HG02981 (cell line): ENCODE measurements around the gene PTPRD.
A peak's percentile ranks its signal among the peaks of the same experiment; 100 is the strongest.

Experiments used
- ATAC-seq: cut with Tn5 transposase; IDR thresholded peaks from one replicate; pipeline ENCODE4 v1.9.1; 2021; ENCODE audit warnings: mild to moderate bottlenecking, moderate library complexity; ENCODE audit not compliant: unreplicated experiment

Gene PTPRD

DNA sequence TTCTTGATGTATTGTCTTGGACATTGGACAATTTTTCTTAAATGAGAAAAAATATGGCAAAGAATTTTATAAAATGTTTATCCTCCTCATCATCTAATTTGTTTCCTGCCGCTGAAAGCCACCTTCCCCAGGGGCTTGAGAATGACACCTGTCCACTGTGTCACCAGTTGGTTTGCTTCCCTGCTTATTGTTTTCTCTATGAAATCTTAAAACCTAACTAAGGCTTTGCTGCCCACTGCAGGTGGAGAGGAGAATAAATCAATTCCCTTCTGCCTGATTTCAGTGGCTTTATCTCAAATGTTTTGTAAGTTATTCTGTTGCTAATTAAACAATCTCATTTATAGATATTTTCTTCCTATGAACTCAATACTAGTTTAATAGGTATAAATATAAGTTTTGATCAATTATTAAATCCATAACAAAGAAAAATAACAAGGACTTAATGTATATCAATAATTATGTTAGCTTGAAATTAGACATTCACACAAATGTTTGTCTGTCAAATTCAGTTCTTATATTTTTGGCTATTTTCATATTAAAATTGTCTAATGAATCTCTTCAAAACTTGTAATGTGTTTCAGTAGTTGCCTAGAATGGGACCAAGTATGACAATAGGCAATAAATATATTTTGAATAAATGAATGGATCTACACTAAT, 822.5 kb downstream of the PTPRD start:
- ATAC-seq = peak; percentile 60

DNA sequence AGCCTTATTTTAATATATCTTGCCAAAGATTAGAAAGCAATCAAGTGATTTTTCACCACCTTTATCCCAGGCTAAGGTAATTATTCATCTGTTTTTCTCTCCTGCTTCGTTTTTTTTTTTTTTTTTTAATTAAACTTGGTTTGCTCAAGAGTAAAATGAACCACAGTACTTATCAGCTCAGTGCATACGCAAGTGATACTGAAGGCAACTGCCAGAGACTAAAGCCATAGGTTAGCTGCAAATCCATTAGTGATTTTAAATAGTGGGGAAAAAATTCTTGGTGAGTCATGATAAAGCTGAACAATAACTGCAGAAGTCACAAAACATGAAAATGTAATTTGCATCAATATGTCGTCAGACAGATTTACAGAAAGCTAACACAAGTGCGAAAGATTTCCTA, 829.1 kb downstream of the PTPRD start:
- no peak for ATAC-seq

DNA sequence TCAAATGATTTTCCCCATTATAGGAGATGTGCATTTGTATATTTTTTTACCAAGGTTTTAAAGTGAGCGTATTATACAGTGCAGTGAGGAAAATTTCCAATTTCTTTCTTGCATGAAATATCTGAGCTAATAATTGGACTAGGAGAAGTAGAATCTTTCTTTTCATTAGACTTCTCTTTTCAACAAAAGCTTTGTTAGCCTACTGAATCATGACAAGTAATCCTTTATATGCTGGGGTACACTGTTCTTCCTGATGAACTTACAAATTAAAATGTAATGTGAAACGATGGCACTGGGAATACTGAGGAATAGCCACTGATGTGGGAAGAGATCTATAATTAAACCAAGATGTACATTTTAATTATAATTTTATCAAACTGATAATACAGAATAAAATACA, 829.6 kb downstream of the PTPRD start:
- ATAC-seq = no peak

DNA sequence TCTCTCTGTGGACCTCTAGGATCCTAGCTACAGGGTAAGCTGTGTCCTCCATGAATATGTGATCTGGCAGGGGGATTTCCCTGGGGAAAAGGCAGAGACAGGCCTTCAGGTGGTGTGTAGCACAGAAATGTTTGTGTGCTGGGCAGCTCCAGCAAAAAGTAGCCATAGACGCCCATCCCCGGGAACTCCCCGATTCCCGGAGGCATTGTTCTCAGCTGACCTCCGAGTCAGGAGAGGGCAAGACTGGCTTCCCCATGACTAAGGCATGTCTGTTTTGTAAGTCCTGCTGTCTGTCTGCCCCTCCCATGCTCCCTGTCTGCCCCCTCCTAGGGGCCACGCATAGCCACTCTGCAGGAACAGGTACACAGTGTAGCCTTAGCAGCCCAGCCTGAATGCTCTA, 834.5 kb downstream of the PTPRD start:
- no peak for ATAC-seq

DNA sequence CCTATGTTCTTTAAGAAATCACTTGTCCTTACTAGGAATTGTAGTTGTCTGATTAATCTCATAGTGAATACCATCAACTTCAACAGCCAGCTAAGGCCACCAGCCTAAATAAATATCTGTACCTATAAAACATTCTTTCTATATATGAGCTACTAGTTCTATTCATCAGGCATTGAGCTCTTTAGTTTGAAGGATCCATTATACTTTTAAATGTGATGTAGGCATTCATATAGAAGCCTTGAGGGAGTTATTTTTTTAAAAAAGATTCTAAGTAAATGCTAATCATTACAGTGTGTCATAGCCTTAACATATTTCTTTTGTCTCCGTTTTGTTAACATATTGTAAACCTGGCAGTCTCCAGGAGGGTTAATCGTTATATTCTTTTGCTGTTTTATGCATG, 838.3 kb downstream of the PTPRD start:
- no peak for ATAC-seq

DNA sequence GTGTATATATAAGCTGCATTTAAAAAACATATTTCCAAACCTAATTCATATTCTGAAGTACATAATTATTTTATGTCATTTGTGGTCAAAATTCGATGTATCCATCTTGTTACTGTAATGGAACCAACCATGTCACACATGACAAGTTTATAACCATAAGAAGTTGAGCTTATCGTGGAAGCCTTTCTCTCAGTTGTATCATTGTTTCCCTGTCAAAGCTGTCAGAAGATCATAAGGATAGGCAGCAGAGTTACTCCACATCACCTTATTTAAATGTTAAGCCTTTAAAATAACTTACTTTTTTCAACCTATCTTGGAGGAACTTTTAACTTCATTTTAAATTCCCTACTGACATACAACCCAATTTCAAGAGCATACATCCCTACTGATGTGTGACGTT, 841.5 kb downstream of the PTPRD start:
- ATAC-seq = no peak

DNA sequence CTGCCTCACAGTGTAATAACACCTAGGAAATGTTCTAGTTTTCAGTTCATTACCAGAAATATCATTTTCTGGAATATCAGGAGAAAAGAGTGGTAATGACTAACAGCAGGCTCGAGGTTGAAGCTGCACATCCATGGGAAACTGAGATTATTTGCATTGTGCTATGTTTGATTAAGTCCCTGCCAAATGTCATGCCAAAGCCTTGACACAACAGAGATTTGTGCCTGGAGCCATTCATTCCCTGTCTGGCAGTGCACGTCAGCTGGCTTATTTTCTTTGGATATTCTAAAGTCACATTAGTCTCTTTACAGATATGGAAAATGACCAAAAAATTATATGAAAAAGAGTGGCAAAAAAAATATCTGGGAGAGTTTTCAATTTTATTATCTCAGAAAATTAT, 848.0 kb downstream of the PTPRD start:
- no peak for ATAC-seq

DNA sequence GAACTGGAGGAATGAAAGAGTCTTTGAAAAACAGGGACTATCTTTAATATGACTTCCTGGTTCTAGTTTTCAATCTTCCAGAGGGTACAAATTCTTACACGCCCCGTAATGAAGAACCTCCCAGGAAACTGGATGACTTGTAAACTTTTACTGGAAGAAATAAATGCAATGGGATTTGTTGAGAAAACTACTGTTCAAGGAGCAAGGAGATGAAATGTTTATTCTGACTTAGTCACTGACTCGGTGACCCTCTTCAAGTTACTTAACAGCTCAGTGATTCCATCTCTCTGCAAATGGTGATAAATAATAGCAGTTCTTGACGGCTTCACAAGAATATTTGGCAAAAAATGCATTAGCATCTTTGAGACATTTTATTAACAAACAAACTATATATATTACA, 858.6 kb downstream of the PTPRD start:
- ATAC-seq = no peak

DNA sequence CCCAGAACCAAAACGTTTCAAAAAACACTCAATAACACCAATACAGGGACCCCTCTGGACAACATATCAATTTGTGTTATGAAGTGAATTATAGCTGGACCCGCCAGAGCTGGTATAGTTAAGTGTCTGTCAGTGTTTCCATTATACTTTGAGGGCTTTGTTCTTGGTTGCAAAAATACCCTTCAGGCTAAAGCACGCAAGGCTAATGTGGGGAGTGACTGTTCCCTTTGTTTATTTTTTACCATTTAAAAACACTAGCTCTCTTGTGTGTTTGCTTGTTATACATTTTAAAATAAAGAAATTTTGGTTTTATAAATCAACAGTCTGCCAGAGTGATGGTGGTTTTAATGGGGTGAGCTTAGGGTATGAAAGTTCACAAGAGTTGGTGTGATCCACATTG, 859.5 kb downstream of the PTPRD start:
- no peak for ATAC-seq

DNA sequence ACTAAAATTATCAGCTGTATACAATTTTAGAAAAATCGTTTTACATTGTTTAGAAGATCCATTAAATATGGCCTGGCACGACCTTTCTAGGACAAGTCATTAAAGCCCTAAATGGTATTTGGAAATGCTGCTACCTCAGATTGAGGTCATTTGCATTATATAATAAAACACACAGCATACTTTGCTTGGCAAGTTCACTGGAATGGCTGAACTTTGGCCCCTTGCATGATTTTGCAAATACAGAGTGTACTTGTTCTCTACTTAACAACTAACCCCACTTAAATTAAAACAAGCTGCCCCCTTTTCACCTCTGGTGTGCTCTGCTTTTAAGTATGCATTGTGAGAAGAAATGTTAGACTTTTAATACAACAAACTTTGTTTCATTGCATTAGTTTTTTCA, 860.1 kb downstream of the PTPRD start:
- no peak for ATAC-seq

DNA sequence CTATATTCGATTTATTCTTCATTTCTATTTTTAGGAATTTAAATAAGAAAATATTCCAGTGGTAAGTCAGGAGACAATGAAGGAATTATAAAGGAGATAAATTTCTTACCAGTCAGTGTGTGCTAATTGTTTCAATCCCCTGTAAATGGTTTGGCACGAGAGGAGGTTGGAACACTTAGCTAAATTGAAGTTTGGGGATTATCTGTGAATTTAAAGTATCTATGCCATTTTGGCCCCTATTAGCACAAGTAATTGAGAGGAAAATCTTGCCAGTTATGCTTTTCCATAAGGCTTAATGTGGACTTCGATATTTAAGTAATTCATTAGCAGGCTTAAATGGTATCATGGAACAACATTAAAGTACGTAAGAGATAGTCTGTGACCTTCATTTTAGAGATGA, 860.8 kb downstream of the PTPRD start:
- ATAC-seq = no peak

DNA sequence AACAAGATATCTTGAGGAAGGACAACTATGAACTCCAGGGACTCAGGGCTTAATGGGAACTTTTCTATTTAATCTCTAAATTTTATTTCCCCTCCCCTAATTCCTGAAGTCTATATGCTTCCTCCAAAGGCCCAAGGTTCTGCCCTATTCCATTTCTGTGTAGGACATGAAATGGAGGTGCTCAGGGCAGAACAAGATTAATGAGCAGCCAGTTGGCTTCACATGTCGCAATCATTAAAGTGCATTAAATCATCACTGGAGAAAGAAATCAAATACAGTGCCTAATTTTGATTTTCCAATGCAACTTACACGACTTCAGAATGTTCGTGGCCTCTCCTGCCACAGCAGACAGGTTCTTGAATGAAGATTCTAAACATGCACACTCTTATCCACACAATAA, 862.1 kb downstream of the PTPRD start:
- ATAC-seq = no peak

DNA sequence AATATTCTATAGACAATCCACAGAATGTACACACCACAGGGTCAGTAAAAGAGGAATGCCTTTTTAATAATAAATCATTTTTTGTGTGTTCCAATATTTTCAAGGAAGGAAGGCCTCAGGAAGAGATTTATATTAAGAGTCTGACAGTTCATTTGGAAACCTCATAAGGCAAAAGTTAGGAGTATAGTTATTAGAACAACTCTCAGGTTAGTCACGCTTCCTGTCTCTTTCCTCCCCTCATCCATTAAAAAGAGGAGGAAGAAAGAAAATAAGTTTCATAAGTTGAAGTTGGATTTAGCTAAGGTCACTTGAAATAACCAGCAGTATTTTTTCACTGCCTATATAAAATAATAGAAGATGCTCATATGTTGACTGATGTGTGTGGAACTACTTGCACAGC, 863.2 kb downstream of the PTPRD start:
- no peak for ATAC-seq

DNA sequence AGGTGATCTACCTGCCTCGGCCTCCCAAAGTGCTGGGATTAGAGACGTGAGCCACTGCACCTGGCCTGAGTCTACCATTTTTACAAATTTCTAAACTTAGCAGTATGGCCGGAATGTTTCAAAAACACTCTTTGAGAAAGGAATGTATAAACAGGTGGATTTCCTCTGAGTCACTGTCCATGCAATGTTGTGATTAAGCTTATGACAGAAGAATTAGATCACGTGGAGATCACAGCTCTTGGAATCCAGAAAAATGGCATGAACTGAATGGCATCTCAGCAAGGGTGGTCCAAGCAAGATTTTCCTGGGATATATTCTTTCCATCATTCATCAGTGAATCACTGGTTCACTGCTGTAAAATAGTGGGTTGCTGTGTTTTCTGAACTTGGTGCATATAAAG, 865.0 kb downstream of the PTPRD start:
- no peak for ATAC-seq

DNA sequence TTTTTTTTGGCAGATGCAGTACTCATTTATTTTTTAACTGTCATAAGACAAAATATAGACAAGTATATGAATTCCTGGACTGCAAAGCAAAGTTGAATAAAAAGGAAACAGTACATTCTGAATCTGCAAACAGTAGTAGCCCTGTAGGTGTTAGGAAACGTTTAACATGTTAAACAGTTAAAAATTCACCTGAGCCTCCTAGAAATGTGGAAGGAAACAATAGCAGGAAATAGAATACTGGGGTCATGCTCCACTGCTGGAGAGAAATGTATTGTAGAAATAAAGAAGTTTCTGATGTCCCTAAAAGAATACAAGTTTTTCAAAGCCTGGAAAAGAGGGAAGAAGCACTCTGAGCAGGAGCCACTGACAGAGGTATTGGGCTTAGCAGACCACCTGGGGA, 866.0 kb downstream of the PTPRD start:
- no peak for ATAC-seq

DNA sequence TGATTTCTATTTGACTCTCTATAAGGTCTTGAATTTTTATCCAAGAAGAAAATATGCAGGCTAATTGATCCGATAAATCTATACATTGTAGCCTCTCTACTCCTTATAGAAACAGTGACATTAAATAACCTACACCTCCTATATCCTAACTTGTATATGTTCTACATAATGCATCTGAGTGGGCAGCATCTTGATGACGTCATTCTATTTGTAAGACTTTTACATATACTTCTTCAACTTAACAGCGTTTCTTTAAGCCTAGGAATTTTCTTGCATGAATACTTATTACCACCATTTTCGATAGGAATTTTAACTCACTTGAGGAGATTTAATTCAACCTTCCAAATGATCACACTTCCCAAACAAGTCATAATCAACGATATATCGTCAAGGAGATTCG, 869.0 kb downstream of the PTPRD start:
- no peak for ATAC-seq

DNA sequence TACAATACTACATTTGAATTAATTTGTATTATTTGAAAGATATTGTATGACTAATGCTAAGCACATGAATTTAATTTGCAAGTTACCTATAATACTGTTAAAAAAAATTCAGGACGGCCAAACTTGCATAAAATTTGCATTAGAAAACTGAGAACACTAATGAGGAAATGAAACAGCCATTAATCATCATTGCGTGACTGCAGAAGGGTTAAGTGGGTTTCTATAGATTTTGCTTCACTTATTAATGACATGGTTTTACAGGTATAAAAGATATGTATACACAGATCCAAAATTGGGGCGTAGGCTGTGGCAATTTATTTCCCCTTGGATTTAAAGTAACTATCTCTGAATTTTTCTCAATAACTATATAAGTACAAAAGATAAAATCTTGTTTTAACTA, 882.6 kb downstream of the PTPRD start:
- no peak for ATAC-seq

DNA sequence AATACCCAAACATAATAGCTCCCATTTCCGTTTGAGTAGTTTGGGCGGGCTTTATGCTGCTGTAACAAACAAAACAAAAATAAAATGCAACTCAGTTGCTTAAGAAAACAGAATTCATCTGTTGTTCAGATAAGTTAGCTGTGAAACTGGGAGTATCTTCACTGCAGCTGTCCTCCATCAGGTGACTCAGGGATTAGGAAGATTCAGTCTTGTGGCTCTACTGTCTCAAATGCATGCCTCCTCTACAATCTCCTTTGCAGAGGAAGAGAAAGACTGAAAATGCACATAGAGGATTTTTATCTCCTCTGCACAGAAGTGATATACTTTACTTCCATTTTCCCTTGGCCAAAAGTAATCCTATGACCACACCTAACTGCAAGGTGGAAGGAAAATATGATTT, 883.7 kb downstream of the PTPRD start:
- no peak for ATAC-seq

DNA sequence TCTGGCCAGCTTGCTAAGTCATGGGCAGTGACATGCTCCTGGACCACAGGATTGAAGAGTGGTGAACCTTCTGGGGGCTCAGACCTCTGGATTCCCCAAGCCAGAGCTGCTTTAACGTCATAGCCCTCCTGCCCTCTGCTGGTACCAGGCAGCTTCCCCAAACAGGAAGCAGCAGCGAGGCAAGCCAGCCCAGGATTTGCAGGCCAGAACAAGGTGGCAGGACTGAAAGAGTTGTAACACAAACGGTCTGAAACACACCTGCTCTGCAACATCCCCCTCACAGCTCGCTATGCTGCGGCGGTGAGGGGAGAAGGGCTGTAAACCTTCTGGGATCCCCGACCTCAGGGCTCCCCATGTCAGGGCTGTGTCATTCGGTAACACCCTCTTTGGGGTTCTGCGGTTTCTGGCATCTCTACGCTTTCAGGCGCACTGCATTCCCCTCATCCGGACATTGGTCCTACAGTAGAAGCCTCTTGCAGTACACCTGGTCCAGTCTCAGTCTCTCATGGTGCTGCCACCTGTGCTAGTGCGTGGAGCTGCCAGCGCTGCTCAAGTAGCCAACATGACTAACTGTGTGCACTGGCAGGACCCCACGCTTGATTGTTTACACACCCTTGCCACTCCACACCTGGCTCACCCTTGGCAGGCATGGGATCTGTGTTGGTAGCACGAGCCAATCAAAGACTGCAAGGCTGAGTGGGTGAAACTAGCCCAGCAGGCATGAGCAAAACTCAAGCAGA, 893.3 kb downstream of the PTPRD start:
- no peak for ATAC-seq

DNA sequence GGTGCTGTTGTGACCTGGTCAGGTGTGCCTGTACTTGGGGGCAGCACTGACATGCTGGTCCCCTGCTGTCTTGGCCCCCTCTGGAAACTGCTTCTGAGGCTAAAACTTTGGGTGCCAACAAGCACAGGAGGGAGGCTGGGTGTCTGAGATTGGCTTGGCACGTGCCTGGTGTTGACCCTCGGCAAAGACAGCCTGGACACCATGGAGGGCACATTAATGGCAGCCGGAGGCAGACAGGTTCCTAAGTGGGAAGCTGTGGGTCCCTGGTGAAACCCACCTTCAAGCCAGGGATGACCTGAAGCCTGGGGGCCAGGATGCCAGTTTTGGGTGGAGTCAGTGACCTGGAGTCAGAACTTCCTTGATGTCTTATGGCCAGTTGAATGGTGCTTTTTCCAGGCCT, 894.1 kb downstream of the PTPRD start:
- ATAC-seq = no peak

DNA sequence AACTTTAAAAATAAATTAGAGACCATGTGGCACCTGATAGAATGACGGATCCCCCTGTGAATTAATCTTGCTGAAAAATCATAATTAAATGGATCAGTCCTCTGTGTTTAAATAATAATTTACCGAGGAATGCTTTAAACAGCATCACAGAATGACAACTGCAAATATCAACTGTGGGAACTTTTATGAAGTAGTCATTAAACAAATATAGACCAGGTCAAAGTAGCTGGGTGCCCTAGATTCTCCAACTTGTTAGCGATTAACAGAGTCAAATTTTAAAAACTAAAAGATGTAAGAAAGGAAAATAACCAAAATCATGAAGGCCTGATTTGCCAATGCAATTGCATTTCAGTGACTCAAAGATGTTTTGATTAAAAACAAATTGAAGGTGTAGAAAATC, 933.4 kb downstream of the PTPRD start:
- ATAC-seq = no peak

DNA sequence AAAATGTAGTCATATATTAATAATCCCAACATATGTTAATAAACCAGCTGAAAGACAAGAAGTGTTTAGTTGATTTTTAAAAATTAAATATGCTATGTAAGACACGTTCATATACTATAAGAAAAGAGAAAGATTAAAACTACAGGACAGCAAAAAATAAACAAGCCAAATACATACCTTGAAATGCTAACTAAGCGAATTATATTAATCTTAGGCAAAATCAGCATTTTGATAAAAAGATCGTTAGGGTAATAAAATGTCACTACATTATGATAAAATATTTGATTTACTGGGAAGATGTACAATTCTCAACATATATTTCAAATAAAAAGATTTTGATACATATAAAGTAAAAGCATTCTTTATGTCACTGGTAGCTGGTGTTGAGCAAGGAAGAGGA, 938.3 kb downstream of the PTPRD start:
- ATAC-seq = no peak

DNA sequence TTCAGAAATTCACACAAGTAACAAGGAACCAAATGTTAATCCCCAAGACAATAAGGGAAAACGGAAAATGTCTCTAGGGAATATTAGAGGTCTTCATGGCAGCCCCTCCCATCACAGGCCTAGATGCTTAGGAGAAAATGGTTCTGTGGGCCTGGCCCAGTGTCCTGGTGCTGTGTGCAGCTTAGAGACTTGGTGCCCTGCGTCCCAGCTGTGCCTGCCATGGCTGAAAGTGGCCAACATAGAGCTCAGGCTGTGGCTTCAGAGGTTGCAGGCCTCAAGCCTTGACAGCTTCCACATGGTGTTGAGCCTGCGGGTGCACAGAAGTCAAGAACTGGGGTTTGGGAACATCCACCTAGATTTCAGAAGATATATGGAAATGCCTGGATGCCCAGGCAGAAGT, 942.3 kb downstream of the PTPRD start:
- ATAC-seq = no peak
